Mesenchymal stem cell (in vitro differentiated cells and primary cell): ENCODE data around the gene CHRM2. TPM values are rescaled to one million over a fixed set of nuclear protein-coding genes. Genes with fewer than 3 reads are reported as not detected.
A peak's percentile ranks its signal among the peaks of the same experiment; 100 is the strongest.

ENCODE experiments used
- DNase-seq: peaks from one replicate; pipeline ENCODE4 v3.0.0-alpha.2; 2013
- H2AFZ ChIP-seq: one replicate; pipeline ENCODE4 v1.6.1; 2013; ENCODE audit warnings: low read depth, mild to moderate bottlenecking, control low read depth, inconsistent platforms, low read length, moderate library complexity
- H2AK5ac ChIP-seq: 2 replicates; pipeline ENCODE4 v1.6.1; 2013; ENCODE audit warnings: low read length, moderate library complexity, mild to moderate bottlenecking, inconsistent platforms; ENCODE audit not compliant: severe bottlenecking
- H2BK120ac ChIP-seq: one replicate; pipeline ENCODE4 v1.6.1; 2013; ENCODE audit warnings: low read depth, mild to moderate bottlenecking, inconsistent platforms, low read length, moderate library complexity
- H2BK12ac ChIP-seq, 2 experiments: one replicate each; pipeline ENCODE4 v1.6.1; 2013; ENCODE audit warnings: inconsistent platforms in 2 of 2, low read length in 2 of 2, mild to moderate bottlenecking in 2 of 2, moderate library complexity in 2 of 2, control low read depth in 1 of 2
- H2BK15ac ChIP-seq: one replicate; pipeline ENCODE4 v1.6.1; 2013; ENCODE audit warnings: mild to moderate bottlenecking, low read depth, inconsistent platforms; ENCODE audit not compliant: poor library complexity, severe bottlenecking
- H2BK5ac ChIP-seq: 2 replicates; pipeline ENCODE4 v1.6.1; 2013; ENCODE audit warnings: low read depth, mild to moderate bottlenecking, low read length, control low read depth, inconsistent platforms; ENCODE audit not compliant: poor library complexity, severe bottlenecking
- H3K14ac ChIP-seq, 2 experiments: one replicate each; pipeline ENCODE4 v1.6.1; 2013; ENCODE audit warnings: inconsistent platforms in 2 of 2, low read length in 2 of 2, control low read depth in 1 of 2, mild to moderate bottlenecking in 1 of 2, moderate library complexity in 1 of 2
- H3K18ac ChIP-seq, 2 experiments: one replicate each; pipeline ENCODE4 v1.6.1; 2013; ENCODE audit warnings: inconsistent platforms in 2 of 2, low read length in 2 of 2, control low read depth in 1 of 2, low read depth in 1 of 2, mild to moderate bottlenecking in 1 of 2
- H3K23ac ChIP-seq, 2 experiments: one replicate each; pipeline ENCODE4 v1.6.1; 2013; ENCODE audit warnings: inconsistent platforms in 2 of 2, low read length in 2 of 2, mild to moderate bottlenecking in 2 of 2, moderate library complexity in 2 of 2, control low read depth in 1 of 2
- H3K27ac ChIP-seq: 2 replicates; pipeline ENCODE4 v1.5.1; 2013; ENCODE audit warnings: mild to moderate bottlenecking, moderate library complexity, low read length, control low read depth, inconsistent platforms; ENCODE audit not compliant: poor library complexity, severe bottlenecking
- H3K27me3 ChIP-seq, 2 experiments: 2 replicates each; pipeline versions ENCODE4 v1.6.1 to v1.7.0; 2013; ENCODE audit warnings: low read length in 2 of 2, mild to moderate bottlenecking in 2 of 2, moderate library complexity in 2 of 2, control low read depth in 1 of 2, inconsistent platforms in 1 of 2; ENCODE audit not compliant: control insufficient read depth in 1 of 2, insufficient read depth in 1 of 2
- H3K36me3 ChIP-seq, 2 experiments: 2 replicates each; pipeline versions ENCODE4 v1.6.1 to v1.7.0; 2013; ENCODE audit warnings: low read length in 2 of 2, control low read depth in 1 of 2, inconsistent platforms in 1 of 2, low read depth in 1 of 2, mild to moderate bottlenecking in 1 of 2; ENCODE audit not compliant: insufficient read depth in 2 of 2, control insufficient read depth in 1 of 2
- H3K4ac ChIP-seq, 2 experiments: one replicate each; pipeline ENCODE4 v1.6.1; 2013; ENCODE audit warnings: inconsistent platforms in 2 of 2, low read length in 2 of 2, mild to moderate bottlenecking in 2 of 2, moderate library complexity in 2 of 2, control low read depth in 1 of 2, low read depth in 1 of 2
- H3K4me1 ChIP-seq: 2 replicates; pipeline ENCODE4 v1.6.1; 2013; ENCODE audit warnings: low read depth, low read length, control low read depth; ENCODE audit not compliant: control insufficient read depth, insufficient read depth
- H3K4me2 ChIP-seq: 2 replicates; pipeline ENCODE4 v1.6.1; 2013; ENCODE audit warnings: low read length, mild to moderate bottlenecking, inconsistent platforms; ENCODE audit not compliant: poor library complexity, severe bottlenecking
- H3K4me3 ChIP-seq, 2 experiments: 2 replicates each; pipeline versions ENCODE4 v1.5.1 to v1.7.0; 2013; ENCODE audit warnings: low read length in 2 of 2, mild to moderate bottlenecking in 2 of 2, control low read depth in 1 of 2, low read depth in 1 of 2; ENCODE audit not compliant: insufficient read depth in 1 of 2
- H3K79me1 ChIP-seq: replicated peaks from 2 replicates; pipeline ENCODE4 v1.6.1; 2013; ENCODE audit warnings: mild to moderate bottlenecking, control low read depth, low read length, inconsistent platforms; ENCODE audit not compliant: poor library complexity, severe bottlenecking
- H3K9ac ChIP-seq: 2 replicates; pipeline ENCODE4 v1.7.0; 2013; ENCODE audit warnings: mild to moderate bottlenecking, low read length, moderate library complexity
- H3K9me3 ChIP-seq: 2 replicates; pipeline ENCODE4 v1.7.0; 2013; ENCODE audit warnings: mild to moderate bottlenecking, low read length; ENCODE audit not compliant: control insufficient read depth
- H4K8ac ChIP-seq: one replicate; pipeline ENCODE4 v1.6.1; 2013; ENCODE audit warnings: inconsistent platforms, mild to moderate bottlenecking, low read length, moderate library complexity
- H4K91ac ChIP-seq: one replicate; pipeline ENCODE4 v1.6.1; 2013; ENCODE audit warnings: mild to moderate bottlenecking, low read length, inconsistent platforms
- WGBS: methylation state at CpG from one replicate; pipeline ENCODE4 v1.1.7; 2013; ENCODE audit warnings: mixed read lengths; 5-methylcytosine and 5-hydroxymethylcytosine counted together
- small RNA-seq: library from polyadenylated mRNA; stranded (forward); fragments of <200 nt; extraction: miRNeasy Mini kit (QIAGEN cat#:217004); gene quantifications from one replicate; pipeline ENCODE3, GENCODE V24; 2013; ENCODE audit warnings: low read depth

Gene CHRM2

DNA sequence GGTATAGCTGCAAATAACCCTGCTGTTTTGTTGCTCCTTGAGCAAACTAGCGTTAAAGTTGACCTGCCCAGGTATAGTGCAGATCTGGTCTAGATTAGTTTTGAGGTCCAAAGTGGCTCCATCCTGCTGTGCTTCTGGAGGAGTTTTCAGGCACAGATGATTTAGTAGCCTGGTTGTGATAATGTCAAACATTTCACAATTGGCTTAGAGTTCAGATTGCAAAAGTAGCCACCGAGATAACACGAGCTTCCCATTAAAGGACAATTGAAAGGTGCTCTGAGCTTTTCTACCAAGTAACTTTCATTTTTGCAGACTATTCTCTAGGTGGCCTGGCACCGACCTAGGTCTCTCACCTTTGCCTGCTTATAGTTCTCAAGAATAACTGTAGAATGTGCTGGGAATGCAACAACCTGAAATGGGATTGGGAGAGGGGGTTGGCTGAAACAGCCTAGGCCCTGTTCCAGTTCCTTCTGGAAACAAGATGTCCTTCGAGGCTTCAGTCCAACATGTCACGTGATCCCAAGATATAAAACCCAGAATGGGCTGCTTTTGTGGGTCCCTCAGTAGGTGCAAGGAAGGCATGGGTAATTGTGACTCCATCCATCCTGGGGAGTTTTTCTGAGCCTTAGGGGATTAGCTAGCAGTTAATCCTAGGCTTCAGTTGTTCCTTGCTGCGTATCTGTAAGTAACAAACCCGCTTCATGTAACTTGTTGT lies 201.0 kb downstream of the CHRM2 start:
- H3K27ac ChIP-seq: no peak overlapping the region
- H4K91ac ChIP-seq: no peak overlapping the region
- no peak overlapping the region for H3K4ac ChIP-seq
- no peak for DNase-seq
- no peak overlapping the region for H2BK15ac ChIP-seq
- H3K27me3 ChIP-seq: no peaks in the 10 kb centered on the region
- H3K4me2 ChIP-seq: no peak overlapping the region
- no peak overlapping the region for H3K14ac ChIP-seq
- H3K4me3 ChIP-seq: no peak overlapping the region
- WGBS: 96% methylated on average over 8 of the region's 8 CpGs
- H3K36me3 ChIP-seq: no peaks in the 10 kb centered on the region
- H2AFZ ChIP-seq: no peak overlapping the region
- H3K9ac ChIP-seq: no peak overlapping the region
- H4K8ac ChIP-seq: no peak overlapping the region
- no peak overlapping the region for H2BK120ac ChIP-seq
- H3K18ac ChIP-seq: peak overlapping the region in 1 of 2 experiments; percentile 11
- H2AK5ac ChIP-seq: no peak overlapping the region
- peak overlapping the region in 1 of 2 experiments; percentile 52 for H2BK12ac ChIP-seq
- no peak overlapping the region for H3K23ac ChIP-seq
- no peaks in the 10 kb centered on the region for H3K79me1 ChIP-seq
- peaks cover 2% of the 10 kb centered on the region for H3K4me1 ChIP-seq
- no peak overlapping the region for H2BK5ac ChIP-seq
- H3K9me3 ChIP-seq: no peaks in the 10 kb centered on the region

Small RNA genes within 50 kb of the gene (small RNA-seq; reads per million reads assigned to genes)
- gene KRT8P51: not detected
- not detected for gene MIR490
